ENCODE data around the gene DBX1. TPM values are rescaled to one million over a fixed set of nuclear protein-coding genes. Genes with fewer than 3 reads are reported as not detected.
A peak's percentile ranks its signal among the peaks of the same experiment; 100 is the strongest.

Gene DBX1
- total and polyA plus RNA-seq, 7 donors: not detected

- DNase-seq (no peak), ATAC-seq (no peak)
- Histone ChIP-seq H3K27ac (no peak overlapping the region), H3K9me3 (no peaks in the 10 kb centered on the region), H3K4me1 (no peaks in the 10 kb centered on the region), H3K27me3 (ENCODE audit: insufficient read depth in 3 of 3, low read length in 2 of 3) (peaks cover 4 to 50% (median 15%) of the 10 kb centered on the region in 3 donors), H3K4me3 (no peak overlapping the region), H3K36me3 (ENCODE audit: insufficient read depth in 1 of 2, low read depth in 1 of 2) (no peaks in the 10 kb centered on the region)
- no peak for TF ChIP-seq CTCF (IDR thresholded peaks at IDR 0.05)
- intact Hi-C loops (cut with DNase I): no loop called here
- 95 to 100% (median 96%) methylated on average over 1 of the region's 1 CpG for WGBS, 3 donors
Observed at GRCh38 chr11:20154381-20154780, 5.9 kb downstream of the DBX1 start.

GRCh38 chr11:20138707-20139106, 21.6 kb downstream of the DBX1 start:
- Histone ChIP-seq H3K27ac (no peak overlapping the region), H3K27me3 (ENCODE audit: insufficient read depth in 3 of 3, low read length in 2 of 3) (peaks cover 0 to 5% (median 0%) of the 10 kb centered on the region in 3 donors), H3K4me1 (no peaks in the 10 kb centered on the region), H3K36me3 (ENCODE audit: insufficient read depth in 1 of 2, low read depth in 1 of 2) (no peaks in the 10 kb centered on the region), H3K4me3 (no peak overlapping the region), H3K9me3 (no peaks in the 10 kb centered on the region)
- WGBS, 3 donors: 74 to 76% (median 74%) methylated on average over 4 of the region's 4 CpGs
- TF ChIP-seq CTCF (IDR thresholded peaks at IDR 0.05): no peak
- no peak for DNase-seq
- no peak for ATAC-seq
- intact Hi-C loops (cut with DNase I): no loop called here

- Histone ChIP-seq H3K9me3 (no peaks in the 10 kb centered on the region), H3K36me3 (ENCODE audit: insufficient read depth in 1 of 2, low read depth in 1 of 2) (no peaks in the 10 kb centered on the region), H3K4me3 (no peak overlapping the region), H3K4me1 (no peaks in the 10 kb centered on the region), H3K27ac (no peak overlapping the region), H3K27me3 (ENCODE audit: insufficient read depth in 3 of 3, low read length in 2 of 3) (peaks cover 0 to 3% (median 0%) of the 10 kb centered on the region in 3 donors)
- intact Hi-C loops (cut with DNase I): no loop called here
- no peak for DNase-seq
- no peak for TF ChIP-seq CTCF (IDR thresholded peaks at IDR 0.05)
- peak in 1 of 4 donors; percentile 53 for ATAC-seq
Observed at GRCh38 chr11:20137637-20138036, 22.6 kb downstream of the DBX1 start.

GRCh38 chr11:20134991-20135736, 25.1 kb downstream of the DBX1 start:
- Histone ChIP-seq H3K9me3 (no peaks in the 10 kb centered on the region), H3K4me1 (no peaks in the 10 kb centered on the region), H3K4me3 (no peak overlapping the region), H3K27ac (no peak overlapping the region), H3K27me3 (ENCODE audit: insufficient read depth in 3 of 3, low read length in 2 of 3) (no peaks in the 10 kb centered on the region), H3K36me3 (ENCODE audit: insufficient read depth in 1 of 2, low read depth in 1 of 2) (no peaks in the 10 kb centered on the region)
- DNase-seq: no peak
- no peak for ATAC-seq
- 71 to 86% (median 76%) methylated on average over 5 of the region's 5 CpGs for WGBS, 3 donors
- intact Hi-C loops (cut with DNase I): no loop called here
- no peak for TF ChIP-seq CTCF (IDR thresholded peaks at IDR 0.05)

GRCh38 chr11:20132667-20133039, 27.6 kb downstream of the DBX1 start:
- Histone ChIP-seq H3K9me3 (no peaks in the 10 kb centered on the region), H3K36me3 (ENCODE audit: insufficient read depth in 1 of 2, low read depth in 1 of 2) (no peaks in the 10 kb centered on the region), H3K27ac (no peak overlapping the region), H3K4me3 (no peak overlapping the region), H3K4me1 (no peaks in the 10 kb centered on the region), H3K27me3 (ENCODE audit: insufficient read depth in 3 of 3, low read length in 2 of 3) (no peaks in the 10 kb centered on the region)
- ATAC-seq (no peak), DNase-seq (no peak)
- no peak for TF ChIP-seq CTCF (IDR thresholded peaks at IDR 0.05)
- intact Hi-C loops (cut with DNase I): no loop called here
- WGBS, 3 donors: 74 to 80% (median 78%) methylated on average over 8 of the region's 8 CpGs
